ENCODE measurements around the gene TRIM58. TPM values are rescaled to one million over a fixed set of nuclear protein-coding genes. Genes with fewer than 3 reads are reported as not detected.

TRIM58 gene
- total and polyA plus RNA-seq, 2 experiments from 2014 or later: 0.05 TPM; not detected in 1

DNA sequence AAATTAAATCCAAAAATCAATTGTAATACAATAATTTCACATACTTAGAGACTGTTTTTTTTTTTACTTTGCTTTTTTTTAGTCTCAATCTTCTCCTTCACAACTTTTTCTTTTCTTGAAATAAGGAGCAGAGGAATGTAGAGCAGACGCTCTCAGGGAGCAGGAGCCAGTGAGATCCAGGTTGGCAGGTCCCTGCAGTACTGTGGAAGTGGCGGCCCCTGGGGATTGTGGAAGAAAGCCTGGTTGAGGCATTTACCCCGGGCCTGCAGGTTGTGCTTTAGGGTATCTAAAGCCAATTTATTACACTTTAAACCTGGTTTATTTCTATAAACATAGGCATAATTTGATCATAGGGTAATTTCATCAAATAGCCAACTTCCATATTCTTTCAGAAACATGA, 67.0 kb downstream of the TRIM58 start:
- H3K9me3 ChIP-seq (ENCODE audit: low read depth): no peaks in the 10 kb centered on the region
- no peak for DNase-seq (ENCODE audit: low spot score)
- no peaks in the 10 kb centered on the region for H3K79me2 ChIP-seq
- H4K20me1 ChIP-seq (ENCODE audit: insufficient read depth, poor library complexity, severe bottlenecking): no peaks in the 10 kb centered on the region
- H3K36me3 ChIP-seq (replicated peaks; ENCODE audit: insufficient read depth, low read depth): no peaks in the 10 kb centered on the region
- H3K4me2 ChIP-seq: no peak overlapping the region
- TF ChIP-seq EZH2 (IDR thresholded peaks at IDR 0.05; ENCODE audit: borderline replicate concordance) (no peak), EZH2phosphoT487 (IDR thresholded peaks at IDR 0.05; ENCODE audit: low read depth, severe bottlenecking, unreplicated experiment) (no peak)
- TF ChIP-seq, protein P1, sequence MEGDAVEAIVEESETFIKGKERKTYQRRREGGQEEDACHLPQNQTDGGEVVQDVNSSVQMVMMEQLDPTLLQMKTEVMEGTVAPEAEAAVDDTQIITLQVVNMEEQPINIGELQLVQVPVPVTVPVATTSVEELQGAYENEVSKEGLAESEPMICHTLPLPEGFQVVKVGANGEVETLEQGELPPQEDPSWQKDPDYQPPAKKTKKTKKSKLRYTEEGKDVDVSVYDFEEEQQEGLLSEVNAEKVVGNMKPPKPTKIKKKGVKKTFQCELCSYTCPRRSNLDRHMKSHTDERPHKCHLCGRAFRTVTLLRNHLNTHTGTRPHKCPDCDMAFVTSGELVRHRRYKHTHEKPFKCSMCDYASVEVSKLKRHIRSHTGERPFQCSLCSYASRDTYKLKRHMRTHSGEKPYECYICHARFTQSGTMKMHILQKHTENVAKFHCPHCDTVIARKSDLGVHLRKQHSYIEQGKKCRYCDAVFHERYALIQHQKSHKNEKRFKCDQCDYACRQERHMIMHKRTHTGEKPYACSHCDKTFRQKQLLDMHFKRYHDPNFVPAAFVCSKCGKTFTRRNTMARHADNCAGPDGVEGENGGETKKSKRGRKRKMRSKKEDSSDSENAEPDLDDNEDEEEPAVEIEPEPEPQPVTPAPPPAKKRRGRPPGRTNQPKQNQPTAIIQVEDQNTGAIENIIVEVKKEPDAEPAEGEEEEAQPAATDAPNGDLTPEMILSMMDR (IDR thresholded peaks at IDR 0.05; ENCODE audit: poor library complexity): no peak
- no peaks in the 10 kb centered on the region for H3K27me3 ChIP-seq
- H3K9me2 ChIP-seq (replicated peaks; ENCODE audit: insufficient read depth): no peaks in the 10 kb centered on the region
- H3K4me3 ChIP-seq: no peak overlapping the region
- no peak overlapping the region for H3K27ac ChIP-seq
- no peak overlapping the region for H2AFZ ChIP-seq
- WGBS (ENCODE audit: low lambda C conversion rate, missing lambda C conversion rate): 53% methylated on average over 3 of the region's 3 CpGs
- H3K4me1 ChIP-seq (ENCODE audit: insufficient read depth): no peaks in the 10 kb centered on the region

DNA sequence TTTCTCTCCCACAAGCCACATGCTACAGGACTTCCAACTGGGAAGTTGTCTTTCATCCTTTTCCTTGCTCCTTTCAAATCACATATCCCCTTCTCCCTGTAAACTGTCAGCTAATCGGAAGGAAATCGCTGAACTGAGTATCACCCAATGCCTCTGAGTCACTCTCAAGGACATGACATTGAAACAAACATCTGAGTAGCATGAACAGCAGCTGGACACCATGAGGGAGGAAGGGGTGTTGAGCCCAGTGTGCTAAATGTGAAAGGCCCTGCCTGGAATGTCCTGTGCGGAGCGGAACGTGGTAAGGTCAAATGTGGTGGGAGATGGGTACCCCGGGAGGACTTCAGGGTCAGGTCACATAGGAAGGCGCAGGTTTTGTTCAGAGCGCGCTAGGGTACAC, 67.9 kb downstream of the TRIM58 start, which contains the start of gene OR2AJ1:
Gene OR2AJ1, plus strand, starts transcription at position 22 of the 400 bp plus-strand sequence. CDS start 8,880 bp downstream, outside the sequence.
- no peak within 1 kb of the TSS for H3K4me3 ChIP-seq
- no peaks in the 10 kb centered on the region for H3K27me3 ChIP-seq
- H3K9me3 ChIP-seq (ENCODE audit: low read depth): no peaks in the 10 kb centered on the region
- no peak within 1 kb of the TSS for H3K27ac ChIP-seq
- H4K20me1 ChIP-seq (ENCODE audit: insufficient read depth, poor library complexity, severe bottlenecking): no peaks in the 10 kb centered on the region
- H3K79me2 ChIP-seq: no peaks in the 10 kb centered on the region
- no peak within 1 kb of the TSS for H3K4me2 ChIP-seq
- no peak for DNase-seq (ENCODE audit: low spot score)
- no peak within 1 kb of the TSS for H2AFZ ChIP-seq
- no peaks in the 10 kb centered on the region for H3K36me3 ChIP-seq (replicated peaks; ENCODE audit: insufficient read depth, low read depth)
- no peaks in the 10 kb centered on the region for H3K9me2 ChIP-seq (replicated peaks; ENCODE audit: insufficient read depth)
- 81% methylated on average over 9 of the region's 9 CpGs for WGBS (ENCODE audit: low lambda C conversion rate, missing lambda C conversion rate)
- H3K4me1 ChIP-seq (ENCODE audit: insufficient read depth): no peaks in the 10 kb centered on the region
- TF ChIP-seq, protein P1 (IDR thresholded peaks at IDR 0.05; ENCODE audit: poor library complexity): no peak
- TF ChIP-seq EZH2phosphoT487 (IDR thresholded peaks at IDR 0.05; ENCODE audit: low read depth, severe bottlenecking, unreplicated experiment): no peak
- TF ChIP-seq EZH2 (IDR thresholded peaks at IDR 0.05; ENCODE audit: borderline replicate concordance): no peak

Other genes with a start within 250 kb of the TRIM58 start
- gene OR13G1, start 177.4 kb upstream of the TRIM58 start, total RNA-seq: not detected in 2 replicates
- not detected in 2 replicates for gene OR13G1, start 177.4 kb upstream of the TRIM58 start, polyA plus RNA-seq
- not detected in 2 replicates for gene OR6F1, start 140.5 kb upstream of the TRIM58 start, total RNA-seq
- gene OR6F1, start 140.5 kb upstream of the TRIM58 start, polyA plus RNA-seq: not detected in 2 replicates
- gene OR14K1, start 118.6 kb upstream of the TRIM58 start, total RNA-seq: not detected in 2 replicates
- not detected in 2 replicates for gene OR14K1, start 118.6 kb upstream of the TRIM58 start, polyA plus RNA-seq
- gene OR14A2, start 109.0 kb upstream of the TRIM58 start, total RNA-seq: not detected in 2 replicates
- not detected in 2 replicates for gene OR14A2, start 109.0 kb upstream of the TRIM58 start, polyA plus RNA-seq
- not detected in 2 replicates for gene OR1C1, start 96.6 kb upstream of the TRIM58 start, total RNA-seq
- gene OR1C1, start 96.6 kb upstream of the TRIM58 start, polyA plus RNA-seq: not detected in 2 replicates
- not detected in 2 replicates for gene OR14A16, start 33.1 kb upstream of the TRIM58 start, total RNA-seq
- gene OR14A16, start 33.1 kb upstream of the TRIM58 start, polyA plus RNA-seq: not detected in 2 replicates
- gene OR11L1, start 15.3 kb upstream of the TRIM58 start, total RNA-seq: not detected in 2 replicates
- not detected in 2 replicates for gene OR11L1, start 15.3 kb upstream of the TRIM58 start, polyA plus RNA-seq
- gene OR2W3, start 38.4 kb downstream of the TRIM58 start, total RNA-seq: not detected in 2 replicates
- not detected in 2 replicates for gene OR2W3, start 38.4 kb downstream of the TRIM58 start, polyA plus RNA-seq
- gene OR2T8, start 63.1 kb downstream of the TRIM58 start, total RNA-seq: not detected in 2 replicates
- gene OR2T8, start 63.1 kb downstream of the TRIM58 start, polyA plus RNA-seq: not detected in 2 replicates
- not detected in 2 replicates for gene OR2AJ1, start 67.7 kb downstream of the TRIM58 start, total RNA-seq
- not detected in 2 replicates for gene OR2AJ1, start 67.7 kb downstream of the TRIM58 start, polyA plus RNA-seq
- gene OR2L8, start 91.7 kb downstream of the TRIM58 start, total RNA-seq: not detected in 2 replicates
- not detected in 2 replicates for gene OR2L8, start 91.7 kb downstream of the TRIM58 start, polyA plus RNA-seq
- not detected in 2 replicates for gene OR2AK2, start 108.0 kb downstream of the TRIM58 start, total RNA-seq
- not detected in 2 replicates for gene OR2AK2, start 108.0 kb downstream of the TRIM58 start, polyA plus RNA-seq
- not detected in 2 replicates for gene OR2L5, start 156.5 kb downstream of the TRIM58 start, total RNA-seq
- not detected in 2 replicates for gene OR2L5, start 156.5 kb downstream of the TRIM58 start, polyA plus RNA-seq
- gene OR2L2, start 172.9 kb downstream of the TRIM58 start, total RNA-seq: not detected in 2 replicates
- gene OR2L2, start 172.9 kb downstream of the TRIM58 start, polyA plus RNA-seq: 0.06 and 0.09 TPM in 2 replicates
- not detected in 2 replicates for gene OR2L3, start 189.6 kb downstream of the TRIM58 start, total RNA-seq
- not detected in 2 replicates for gene OR2L3, start 189.6 kb downstream of the TRIM58 start, polyA plus RNA-seq
- not detected in 2 replicates for gene OR2L13, start 238.0 kb downstream of the TRIM58 start, total RNA-seq
- not detected in 2 replicates for gene OR2L13, start 238.0 kb downstream of the TRIM58 start, polyA plus RNA-seq

Data from hepatocyte (in vitro differentiated cells).